SU-DHL-6 (cell line): ENCODE data around the gene KPNA4.
"Not testable (repeated sequence)": the region's sequence is repeated elsewhere in the genome, so short reads cannot be mapped to it uniquely, and the experiment has no call there.

Source experiments
- H2AFZ ChIP-seq: fragments of 200-600 bp; sonication (generic); 2 replicates; pipeline ENCODE4 v1.6.1; 2014; ENCODE audit warnings: low read depth, mild to moderate bottlenecking, moderate library complexity, mixed read lengths, antibody characterized with exemption, low read length; ENCODE audit not compliant: severe bottlenecking
- H3F3A ChIP-seq: fragments of 200-600 bp; shearing (Covaris generic); 2 replicates; pipeline ENCODE4 v1.6.0; 2016; ENCODE audit warnings: antibody characterized with exemption, mild to moderate bottlenecking; ENCODE audit not compliant: insufficient read depth
- H3K27ac ChIP-seq: fragments of 200-600 bp; sonication (generic); 2 replicates; pipeline ENCODE4 v1.5.1; 2016; ENCODE audit warnings: low read depth, mild to moderate bottlenecking, low read length, moderate library complexity, mixed read lengths
- H3K27me3 ChIP-seq: fragments of 200-600 bp; sonication (generic), shearing (Covaris generic); 2 replicates; pipeline ENCODE4 v1.6.0; 2014; ENCODE audit warnings: mild to moderate bottlenecking, low read length
- H3K36me3 ChIP-seq: fragments of 200-600 bp; sonication (generic); 2 replicates; pipeline ENCODE4 v1.6.1; 2014; ENCODE audit warnings: mild to moderate bottlenecking, low read length, mixed read lengths
- H3K4me2 ChIP-seq: fragments of 300-600, 200-600 bp; shearing (Covaris generic), sonication (generic); 2 replicates; pipeline ENCODE4 v1.6.0; 2014; ENCODE audit warnings: low read length, low read depth, mild to moderate bottlenecking; ENCODE audit not compliant: poor library complexity, severe bottlenecking
- H3K4me3 ChIP-seq: fragments of 200-600 bp; sonication (generic); 2 replicates; pipeline ENCODE4 v1.5.1; 2014; ENCODE audit warnings: antibody characterized with exemption, low read length, mild to moderate bottlenecking, mixed read lengths; ENCODE audit not compliant: insufficient read depth, poor library complexity, severe bottlenecking
- H3K79me2 ChIP-seq: fragments of 200-600 bp; sonication (generic); 2 replicates; pipeline ENCODE4 v1.6.1; 2014; ENCODE audit warnings: mild to moderate bottlenecking, low read length, moderate library complexity; ENCODE audit not compliant: insufficient read depth
- H3K9ac ChIP-seq: fragments of 200-600 bp; sonication (generic); 2 replicates; pipeline ENCODE4 v1.7.0; 2014; ENCODE audit warnings: mild to moderate bottlenecking, low read length
- H3K9me2 ChIP-seq: fragments of 200-600 bp; sonication (generic); replicated peaks from 2 replicates; pipeline ENCODE4 v1.6.1; 2014; ENCODE audit warnings: low read length; ENCODE audit not compliant: insufficient read depth
- H3K9me3 ChIP-seq: fragments of 200-600 bp; sonication (generic); 2 replicates; pipeline ENCODE4 v1.6.1; 2014; ENCODE audit warnings: low read length, mixed read lengths; ENCODE audit not compliant: insufficient read depth
- H4K20me1 ChIP-seq: fragments of 200-600 bp; sonication (generic); 2 replicates; pipeline ENCODE4 v1.6.1; 2014; ENCODE audit warnings: low read depth, mild to moderate bottlenecking, antibody characterized with exemption, low read length, moderate library complexity, mixed read lengths
- EZH2phosphoT487 ChIP-seq: fragments of 200-600 bp; sonication (generic), shearing (Covaris generic); conservative IDR thresholded peaks from 2 replicates; pipeline ENCODE4 v1.6.1; 2018; ENCODE audit warnings: mild to moderate bottlenecking, antibody characterized with exemption, low read length, moderate library complexity, mixed read lengths
- TF ChIP-seq, protein P1 (sequence below): fragments of 200-600 bp; sonication (generic); IDR thresholded peaks from one replicate; pipeline ENCODE4 v1.5.1; 2017; ENCODE audit warnings: antibody characterized with exemption, mild to moderate bottlenecking, low read length, moderate library complexity; ENCODE audit not compliant: insufficient read depth, poor library complexity, severe bottlenecking

KPNA4 gene

DNA sequence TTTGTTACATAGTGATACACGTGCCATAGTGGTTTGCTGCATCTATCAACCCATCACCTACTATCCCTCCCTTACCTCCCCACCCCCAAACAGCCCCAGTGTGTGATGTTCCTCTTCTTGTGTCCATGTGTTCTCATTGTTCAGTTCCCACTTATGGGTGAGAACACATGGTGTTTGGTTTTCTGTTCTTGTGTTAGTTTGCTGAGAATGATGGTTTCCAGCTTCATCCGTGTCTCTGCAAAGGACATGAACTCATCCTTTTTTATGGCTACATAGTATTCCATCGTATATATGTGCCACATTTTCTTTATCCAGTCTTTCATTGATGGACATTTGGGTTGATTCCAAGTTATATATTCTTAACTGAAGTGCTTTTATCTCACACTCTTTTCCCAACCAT is 38.5 kb upstream of the KPNA4 start:
- not testable (repeated sequence) for H3K4me2 ChIP-seq, H3K9me2 ChIP-seq, H3K27me3 ChIP-seq, H2AFZ ChIP-seq, H3K27ac ChIP-seq, H4K20me1 ChIP-seq, H3K4me3 ChIP-seq, H3F3A ChIP-seq, H3K36me3 ChIP-seq, H3K79me2 ChIP-seq, H3K9me3 ChIP-seq, H3K9ac ChIP-seq

DNA sequence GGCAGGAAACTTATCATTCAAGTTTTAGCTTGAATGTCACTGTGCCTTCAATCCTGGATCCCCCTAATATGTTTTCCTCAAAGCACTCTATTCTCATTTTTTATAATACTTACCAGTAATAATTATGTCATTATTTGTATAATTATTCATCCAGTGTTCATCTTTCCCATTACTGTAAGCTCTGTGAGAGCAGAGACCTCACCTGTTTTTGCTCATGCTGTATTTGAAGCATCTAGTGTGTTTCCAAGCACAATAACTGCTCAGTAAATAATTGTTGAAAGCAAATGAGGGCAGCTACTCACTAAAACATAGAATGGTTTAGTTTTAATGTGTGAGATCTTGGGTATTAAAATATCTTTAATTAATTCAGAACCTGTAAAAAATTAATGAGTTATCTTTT is 36.9 kb upstream of the KPNA4 start:
- Histone ChIP-seq H3K4me2 (no peak overlapping the region), H3K9me3 (no peaks in the 10 kb centered on the region), H3K4me3 (no peak overlapping the region), H3K27ac (no peak overlapping the region), H3K27me3 (no peaks in the 10 kb centered on the region), H4K20me1 (no peaks in the 10 kb centered on the region), H3K36me3 (no peaks in the 10 kb centered on the region), H3K79me2 (no peaks in the 10 kb centered on the region), H3K9ac (no peak overlapping the region), H3K9me2 (no peaks in the 10 kb centered on the region), H2AFZ (no peak overlapping the region), H3F3A (no peaks in the 10 kb centered on the region)
- TF ChIP-seq EZH2phosphoT487 = no peak
- TF ChIP-seq, protein P1, sequence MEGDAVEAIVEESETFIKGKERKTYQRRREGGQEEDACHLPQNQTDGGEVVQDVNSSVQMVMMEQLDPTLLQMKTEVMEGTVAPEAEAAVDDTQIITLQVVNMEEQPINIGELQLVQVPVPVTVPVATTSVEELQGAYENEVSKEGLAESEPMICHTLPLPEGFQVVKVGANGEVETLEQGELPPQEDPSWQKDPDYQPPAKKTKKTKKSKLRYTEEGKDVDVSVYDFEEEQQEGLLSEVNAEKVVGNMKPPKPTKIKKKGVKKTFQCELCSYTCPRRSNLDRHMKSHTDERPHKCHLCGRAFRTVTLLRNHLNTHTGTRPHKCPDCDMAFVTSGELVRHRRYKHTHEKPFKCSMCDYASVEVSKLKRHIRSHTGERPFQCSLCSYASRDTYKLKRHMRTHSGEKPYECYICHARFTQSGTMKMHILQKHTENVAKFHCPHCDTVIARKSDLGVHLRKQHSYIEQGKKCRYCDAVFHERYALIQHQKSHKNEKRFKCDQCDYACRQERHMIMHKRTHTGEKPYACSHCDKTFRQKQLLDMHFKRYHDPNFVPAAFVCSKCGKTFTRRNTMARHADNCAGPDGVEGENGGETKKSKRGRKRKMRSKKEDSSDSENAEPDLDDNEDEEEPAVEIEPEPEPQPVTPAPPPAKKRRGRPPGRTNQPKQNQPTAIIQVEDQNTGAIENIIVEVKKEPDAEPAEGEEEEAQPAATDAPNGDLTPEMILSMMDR = no peak

DNA sequence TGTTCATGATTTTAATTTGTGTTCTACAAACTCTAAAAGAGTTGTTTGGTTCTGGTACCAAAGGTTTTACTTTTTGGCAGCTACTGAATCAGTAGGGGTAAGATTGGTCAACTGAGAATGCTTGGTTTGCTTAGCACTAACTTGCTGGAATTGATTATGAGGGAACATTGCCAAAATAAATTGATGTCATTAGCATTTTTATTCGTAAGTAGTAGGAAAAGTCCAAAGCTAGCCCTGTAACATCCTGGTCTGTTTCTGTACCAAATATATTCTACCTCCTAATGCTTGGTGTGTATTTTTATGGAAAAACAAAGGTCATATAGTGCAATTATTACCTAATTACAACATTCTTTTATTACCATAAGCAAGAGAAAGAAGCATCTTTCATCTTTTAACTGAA is 35.9 kb upstream of the KPNA4 start:
- Histone ChIP-seq H3K9me2 (no peaks in the 10 kb centered on the region), H3K9me3 (no peaks in the 10 kb centered on the region), H4K20me1 (no peaks in the 10 kb centered on the region), H3K36me3 (no peaks in the 10 kb centered on the region), H3K27me3 (no peaks in the 10 kb centered on the region), H3K4me3 (no peak overlapping the region), H3F3A (no peaks in the 10 kb centered on the region), H3K27ac (no peak overlapping the region), H2AFZ (no peak overlapping the region), H3K9ac (no peak overlapping the region), H3K4me2 (no peak overlapping the region), H3K79me2 (no peaks in the 10 kb centered on the region)
- TF ChIP-seq, protein P1 = no peak
- no peak for TF ChIP-seq EZH2phosphoT487

DNA sequence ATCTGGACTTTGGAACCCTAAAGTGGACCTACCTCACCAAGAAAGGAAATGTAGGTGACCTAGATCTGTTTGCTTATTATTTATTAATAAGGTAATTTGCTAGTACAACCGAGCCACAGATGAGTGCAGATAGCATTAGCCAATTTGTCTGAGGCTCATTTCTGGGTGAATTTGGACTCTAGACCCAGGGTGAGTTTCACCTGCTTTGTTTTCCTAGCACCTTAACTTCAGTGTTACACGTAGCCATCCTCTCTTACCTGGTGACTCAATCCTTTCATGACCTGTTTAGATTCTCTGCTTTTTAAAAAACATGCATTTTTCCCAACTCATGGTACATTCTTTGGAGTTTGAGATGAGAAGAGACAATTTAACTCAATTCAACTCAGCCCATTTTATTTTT is 33.5 kb upstream of the KPNA4 start:
- no peaks in the 10 kb centered on the region for H4K20me1 ChIP-seq
- H3K9ac ChIP-seq = no peak overlapping the region
- TF ChIP-seq, protein P1 = no peak
- no peak for TF ChIP-seq EZH2phosphoT487
- H2AFZ ChIP-seq = no peak overlapping the region
- H3K9me3 ChIP-seq = no peaks in the 10 kb centered on the region
- H3K9me2 ChIP-seq = no peaks in the 10 kb centered on the region
- H3K4me2 ChIP-seq = no peak overlapping the region
- H3K27me3 ChIP-seq = no peaks in the 10 kb centered on the region
- H3K79me2 ChIP-seq = no peaks in the 10 kb centered on the region
- H3F3A ChIP-seq = no peaks in the 10 kb centered on the region
- H3K4me3 ChIP-seq = no peak overlapping the region
- no peaks in the 10 kb centered on the region for H3K36me3 ChIP-seq
- H3K27ac ChIP-seq = no peak overlapping the region
